H1 (cell line): ENCODE data around the gene DEPP1. TPM values are rescaled to one million over a fixed set of nuclear protein-coding genes. Genes with fewer than 3 reads are reported as not detected.

ENCODE experiments used
- CTCF ChIA-PET: fragments of 300-600 bp; sonication (Branson Sonifier 250); formaldehyde crosslinking; loops from one replicate; lab custom pipeline; 2021; ENCODE audit not compliant: partially characterized antibody; lab: Charles Lee
- POLR2A ChIA-PET: fragments of 300-600 bp; sonication (Branson Sonifier 250); formaldehyde crosslinking; loops from one replicate; lab custom pipeline; 2021; ENCODE audit warnings: inconsistent platforms; ENCODE audit not compliant: partially characterized antibody; lab: Charles Lee
- DNase-seq, 2 experiments: peaks; one replicate each; pipeline versions ENCODE4 v3.0.0 to v3.0.0-alpha.2; 2010 to 2022; ENCODE audit warnings: low spot score in 2 of 2, low read depth in 1 of 2, mixed read lengths in 1 of 2
- FAIRE-seq: peaks from 2 replicates; lab custom pipeline; 2011; peaks lifted over from hg19 to GRCh38; lab: Jason Lieb, UNC
- H2AFZ ChIP-seq: 2 replicates; pipeline ENCODE4 v1.8.1; 2012; ENCODE audit warnings: low read length, inconsistent platforms
- H2AK5ac ChIP-seq: 2 replicates; pipeline ENCODE4 v1.6.1; 2013; ENCODE audit warnings: low read depth, low read length
- H2BK120ac ChIP-seq: replicated peaks from 2 replicates; pipeline ENCODE3; 2013; ENCODE audit warnings: low read depth, low read length, inconsistent platforms
- H2BK12ac ChIP-seq: 2 replicates; pipeline ENCODE4 v1.6.1; 2013; ENCODE audit warnings: low read depth, low read length
- H2BK15ac ChIP-seq: 2 replicates; pipeline ENCODE4 v1.6.1; 2013; ENCODE audit warnings: low read length
- H2BK20ac ChIP-seq: 2 replicates; pipeline ENCODE4 v1.6.1; 2013; ENCODE audit warnings: low read length
- H2BK5ac ChIP-seq: 2 replicates; pipeline ENCODE4 v1.6.1; 2013; ENCODE audit warnings: low read depth, low read length
- H3K14ac ChIP-seq: 2 replicates; pipeline ENCODE4 v1.6.1; 2013; ENCODE audit warnings: inconsistent platforms; ENCODE audit not compliant: insufficient read length
- H3K18ac ChIP-seq: 2 replicates; pipeline ENCODE4 v1.6.1; 2013; ENCODE audit warnings: low read length; ENCODE audit errors: extremely low read depth
- H3K23ac ChIP-seq: 2 replicates; pipeline ENCODE4 v1.6.1; 2013; ENCODE audit warnings: inconsistent platforms; ENCODE audit not compliant: insufficient read length
- H3K23me2 ChIP-seq: 2 replicates; pipeline ENCODE4 v1.6.1; 2013; ENCODE audit warnings: low read depth, low read length
- H3K27ac ChIP-seq: 2 replicates; pipeline ENCODE4 v1.6.1; 2011; ENCODE audit warnings: low read depth, low read length, inconsistent platforms
- H3K27me3 ChIP-seq, 4 experiments: replicated peaks in 1 of 4; 1 replicate in 1 of 4; 2 replicates in 3 of 4; pipeline versions ENCODE4 v1.6.1 to v1.8.1; 2011 to 2013; ENCODE audit warnings: low read length in 3 of 4, mild to moderate bottlenecking in 3 of 4, inconsistent platforms in 2 of 4, mixed read lengths in 2 of 4, moderate library complexity in 1 of 4; ENCODE audit not compliant: control insufficient read depth in 3 of 4, insufficient read depth in 3 of 4; ENCODE audit errors: extremely low read depth in 1 of 4
- H3K36me3 ChIP-seq, 4 experiments: 2 replicates each; pipeline versions ENCODE4 v1.6.1 to v1.8.1; 2011 to 2013; ENCODE audit warnings: mild to moderate bottlenecking in 4 of 4, low read length in 3 of 4, moderate library complexity in 2 of 4, control low read depth in 1 of 4, inconsistent platforms in 1 of 4; ENCODE audit not compliant: insufficient read depth in 4 of 4, control insufficient read depth in 2 of 4
- H3K4ac ChIP-seq: replicated peaks from 2 replicates; pipeline ENCODE3; 2013; ENCODE audit warnings: low read length, low read depth, mixed read lengths, inconsistent platforms; ENCODE audit not compliant: insufficient read length
- H3K4me1 ChIP-seq, 4 experiments: replicated peaks in 1 of 4; 1 replicate in 1 of 4; 2 replicates in 3 of 4; pipeline versions ENCODE4 v1.6.1 to v1.8.1; 2011 to 2013; ENCODE audit warnings: low read length in 3 of 4, inconsistent platforms in 2 of 4, mixed read lengths in 1 of 4; ENCODE audit not compliant: insufficient read depth in 4 of 4, control insufficient read depth in 3 of 4
- H3K4me2 ChIP-seq, 2 experiments: 2 replicates each; pipeline versions ENCODE4 v1.6.1 to v1.8.1; 2011 to 2013; ENCODE audit warnings: low read depth in 2 of 2, low read length in 2 of 2, control low read depth in 1 of 2, inconsistent platforms in 1 of 2, mild to moderate bottlenecking in 1 of 2; ENCODE audit not compliant: insufficient read depth in 1 of 2
- H3K4me3 ChIP-seq, 4 experiments: fragments of 200-600, 300-600 bp in 1 of 4; sonication (generic), shearing (Covaris generic), sonication (Bioruptor Twin) in 1 of 4; 2 replicates each; pipeline versions ENCODE4 v1.5.1 to v1.8.1; 2011 to 2016; ENCODE audit warnings: low read length in 4 of 4, low read depth in 3 of 4, control low read depth in 2 of 4, inconsistent platforms in 2 of 4, mild to moderate bottlenecking in 2 of 4, mixed read lengths in 1 of 4, moderate library complexity in 1 of 4; ENCODE audit not compliant: insufficient read depth in 2 of 4; ENCODE audit errors: extremely low read depth in 1 of 4
- H3K56ac ChIP-seq: replicated peaks from 2 replicates; pipeline ENCODE3; 2013; ENCODE audit warnings: low read depth, mild to moderate bottlenecking, mixed read lengths, low read length, inconsistent platforms; ENCODE audit not compliant: insufficient read length
- H3K79me1 ChIP-seq: 2 replicates; pipeline ENCODE4 v1.6.1; 2013; ENCODE audit warnings: low read depth, low read length, control low read depth
- H3K79me2 ChIP-seq, 2 experiments: 2 replicates each; pipeline versions ENCODE4 v1.6.1 to v1.8.1; 2012 to 2013; ENCODE audit warnings: low read length in 2 of 2, mild to moderate bottlenecking in 2 of 2, inconsistent platforms in 1 of 2; ENCODE audit not compliant: insufficient read depth in 2 of 2, control insufficient read depth in 1 of 2
- H3K9ac ChIP-seq, 4 experiments: replicated peaks in 1 of 4; 1 replicate in 1 of 4; 2 replicates in 3 of 4; pipeline versions ENCODE4 v1.6.1 to v1.8.1; 2011 to 2013; ENCODE audit warnings: low read depth in 3 of 4, low read length in 3 of 4, control low read depth in 2 of 4, mild to moderate bottlenecking in 2 of 4, moderate library complexity in 2 of 4, inconsistent platforms in 1 of 4; ENCODE audit errors: extremely low read depth in 1 of 4
- H3K9me3 ChIP-seq, 2 experiments: 2 replicates each; pipeline versions ENCODE4 v1.6.1 to v1.8.1; 2012 to 2013; ENCODE audit warnings: mild to moderate bottlenecking in 2 of 2, moderate library complexity in 2 of 2, control low read depth in 1 of 2, inconsistent platforms in 1 of 2, low read depth in 1 of 2, low read length in 1 of 2, mixed read lengths in 1 of 2; ENCODE audit not compliant: insufficient read depth in 2 of 2
- H4K20me1 ChIP-seq, 2 experiments: replicated peaks in 1 of 2; 2 replicates each; pipeline versions ENCODE3 to v1.8.1; 2011 to 2013; ENCODE audit warnings: inconsistent platforms in 2 of 2, low read length in 2 of 2, mild to moderate bottlenecking in 1 of 2; ENCODE audit not compliant: insufficient read depth in 2 of 2, control insufficient read depth in 1 of 2
- H4K5ac ChIP-seq: 2 replicates; pipeline ENCODE4 v1.6.1; 2013; ENCODE audit warnings: low read length, low read depth, mixed read lengths, inconsistent platforms; ENCODE audit not compliant: insufficient read length
- H4K8ac ChIP-seq: 2 replicates; pipeline ENCODE4 v1.8.0; 2013; ENCODE audit warnings: mild to moderate bottlenecking, moderate library complexity, low read length, inconsistent platforms; ENCODE audit not compliant: insufficient read depth; ENCODE audit errors: extremely low read depth
- H4K91ac ChIP-seq: replicated peaks from 2 replicates; pipeline ENCODE3; 2013; ENCODE audit warnings: low read length, mixed read lengths, inconsistent platforms; ENCODE audit not compliant: insufficient read length
- ATF2 ChIP-seq: IDR thresholded peaks from 2 replicates; pipeline ENCODE4 v1.6.1; 2012; ENCODE audit warnings: low read length, inconsistent platforms
- CTCF ChIP-seq, 3 experiments: IDR thresholded peaks; 1 replicate in 2 of 3; 2 replicates in 1 of 3; pipeline versions ENCODE4 v1.5.1 to v1.6.1; 2011; ENCODE audit warnings: low read length in 3 of 3, mild to moderate bottlenecking in 3 of 3, inconsistent platforms in 2 of 3, low read depth in 1 of 3, moderate library complexity in 1 of 3; ENCODE audit not compliant: insufficient read depth in 1 of 3; ENCODE audit errors: control extremely low read depth in 1 of 3
- RBBP5 ChIP-seq: IDR thresholded peaks from 2 replicates; pipeline ENCODE4 v1.7.1; 2012; ENCODE audit warnings: low read depth, mild to moderate bottlenecking, inconsistent platforms, low read length, moderate library complexity, borderline replicate concordance
- RXRA ChIP-seq: IDR thresholded peaks from 2 replicates; pipeline ENCODE4 v1.6.1; 2011; ENCODE audit warnings: low read depth, mild to moderate bottlenecking, low read length, moderate library complexity; ENCODE audit not compliant: insufficient read depth
- SIX5 ChIP-seq: IDR thresholded peaks from 2 replicates; pipeline ENCODE4 v1.6.1; 2011; ENCODE audit warnings: mild to moderate bottlenecking, low read depth, low read length
- SRF ChIP-seq: IDR thresholded peaks from 2 replicates; pipeline ENCODE4 v1.6.1; 2011; ENCODE audit warnings: mild to moderate bottlenecking, low read depth, low read length, moderate library complexity
- TAF7 ChIP-seq: optimal IDR thresholded peaks from 2 replicates; pipeline ENCODE3; 2011; ENCODE audit warnings: low read depth, mild to moderate bottlenecking, inconsistent platforms, low read length, moderate library complexity, borderline replicate concordance
- ZNF274 ChIP-seq: IDR thresholded peaks from 2 replicates; pipeline ENCODE4 v1.7.0; 2012; ENCODE audit warnings: low read length, borderline replicate concordance; ENCODE audit errors: extremely low read depth
- WGBS, 2 experiments: shearing (Covaris generic) in 1 of 2; methylation state at CpG; one replicate each; pipeline versions ENCODE4 v1.1.6 to v1.1.7; 2013 to 2015; ENCODE audit warnings: low lambda C conversion rate in 2 of 2, mixed read lengths in 2 of 2, inconsistent platforms in 1 of 2, low coverage in 1 of 2, missing lambda C conversion rate in 1 of 2; ENCODE audit not compliant: insufficient replicate concordance in 2 of 2, insufficient coverage in 1 of 2, insufficient read length in 1 of 2; ENCODE audit errors: extremely low coverage in 1 of 2, missing lambda C conversion rate in 1 of 2; 5-methylcytosine and 5-hydroxymethylcytosine counted together
- polyA plus RNA-seq, 7 experiments: library from polyadenylated mRNA; depleted of rRNA in 3 of 7; stranded (reverse) in 5 of 7; unstranded in 2 of 7; fragments of >200 nt in 5 of 7; fragments of 200-250 nt in 2 of 7; gene quantifications; 1 replicate in 5 of 7; 2 replicates in 1 of 7; 4 replicates in 1 of 7; pipeline versions ENCODE4 v1.2.1 to v1.2.3, GENCODE V29; 2011 to 2013; ENCODE audit warnings: missing spikeins in 2 of 7, mixed read lengths in 2 of 7
- total RNA-seq: library from RNA; stranded (reverse); fragmentation: NEBNext Ultra II Directional; extraction: Animal tissue kit (Norgen Biotek cat#: 25700); gene quantifications from 2 replicates; pipeline ENCODE4 v1.2.1, GENCODE V29; 2021

DEPP1 gene
- total and polyA plus RNA-seq, 2 of the 8 experiments (the other 6 are each of a cell fraction or from before 2014, with no cell fraction given) = 0.67 to 4.5 TPM

GRCh38 chr10:45015590-45015989 is 37.0 kb upstream of the DEPP1 start:
- Histone ChIP-seq H2AFZ (no peak overlapping the region), H4K5ac (no peak overlapping the region), H3K9ac (no peak overlapping the region), H3K18ac (no peak overlapping the region), H3K79me1 (no peaks in the 10 kb centered on the region), H3K27me3 (no peaks in the 10 kb centered on the region), H3K79me2 (no peaks in the 10 kb centered on the region), H3K56ac (no peak overlapping the region), H2AK5ac (no peak overlapping the region), H2BK120ac (no peak overlapping the region), H4K91ac (no peak overlapping the region), H3K9me3 (peaks cover 7 to 19% of the 10 kb centered on the region in 2 experiments; a peak in 3 of 4 replicates), H2BK5ac (no peak overlapping the region), H2BK20ac (no peak overlapping the region), H2BK12ac (no peak overlapping the region), H3K4me2 (no peak overlapping the region), H4K8ac (no peak overlapping the region), H3K4me3 (no peak overlapping the region), H3K23me2 (no peaks in the 10 kb centered on the region), H4K20me1 (no peaks in the 10 kb centered on the region), H3K23ac (no peak overlapping the region), H3K27ac (no peak overlapping the region), H2BK15ac (no peak overlapping the region), H3K4me1 (no peaks in the 10 kb centered on the region), H3K4ac (no peak overlapping the region), H3K36me3 (no peaks in the 10 kb centered on the region), H3K14ac (no peak overlapping the region)
- POLR2A ChIA-PET = no interaction called here
- CTCF ChIA-PET = no interaction called here
- WGBS, 2 experiments = 91% methylated on average over 2 of the region's 2 CpGs; no CpG with 5 or more reads in 1 of the 2 experiments
- FAIRE-seq = no peak
- DNase-seq = no peak
- TF ChIP-seq ATF2 = no peak
- TF ChIP-seq CTCF (IDR thresholded peaks at IDR 0.05; ENCODE audit: control extremely low read depth in 1 of 3, insufficient read depth in 1 of 3, low read depth in 1 of 3, low read length in 3 of 3) = no peak
- TF ChIP-seq RXRA = no peak
- no peak for TF ChIP-seq RBBP5
- no peak for TF ChIP-seq SRF
- no peak for TF ChIP-seq TAF7
- no peak for TF ChIP-seq SIX5
- TF ChIP-seq ZNF274 = no peak
